ENCODE results near the gene ZNF10. TPM values are rescaled to one million over a fixed set of nuclear protein-coding genes. Genes with fewer than 3 reads are reported as not detected.
A peak's percentile ranks its signal among the peaks of the same experiment; 100 is the strongest.

Gene ZNF10
- total and polyA plus RNA-seq, 2 of the 8 experiments (the other 6 are each of a cell fraction or from before 2014, with no cell fraction given), result 5.2 to 11.9 TPM

- 85% methylated on average over 8 of the region's 8 CpGs; no CpG with 5 or more reads in 1 of the 2 experiments for WGBS, 2 experiments (ENCODE audit: extremely low coverage in 1 of 2, insufficient coverage in 1 of 2, insufficient read length in 1 of 2, insufficient replicate concordance in 2 of 2, low coverage in 1 of 2, low lambda C conversion rate in 2 of 2, missing lambda C conversion rate in 1 of 2)
- DNase-seq (ENCODE audit: low read depth in 1 of 2, low spot score in 2 of 2) (no peak), FAIRE-seq (no peak)
- no peak overlapping the region for H3K56ac ChIP-seq (replicated peaks; ENCODE audit: insufficient read length, low read depth, low read length)
- H3K9ac ChIP-seq (replicated peaks in 1 of 4; ENCODE audit: extremely low read depth in 1 of 4, low read depth in 3 of 4, low read length in 3 of 4), result no peak overlapping the region
- no peak overlapping the region for H2BK120ac ChIP-seq (replicated peaks; ENCODE audit: low read depth, low read length)
- H3K4me1 ChIP-seq (replicated peaks in 1 of 4; ENCODE audit: control insufficient read depth in 3 of 4, insufficient read depth in 4 of 4, low read length in 3 of 4), result no peaks in the 10 kb centered on the region
- H3K9me3 ChIP-seq (ENCODE audit: insufficient read depth in 2 of 2, low read depth in 1 of 2, low read length in 1 of 2), result peaks cover 52 to 58% of the 10 kb centered on the region in 2 experiments
- no peak overlapping the region for H2AFZ ChIP-seq (ENCODE audit: low read length)
- H3K79me1 ChIP-seq (ENCODE audit: low read depth, low read length), result no peaks in the 10 kb centered on the region; the same call in 1 of the 2 replicates
- no peak overlapping the region for H3K4me2 ChIP-seq (ENCODE audit: insufficient read depth in 1 of 2, low read depth in 2 of 2, low read length in 2 of 2)
- no peak overlapping the region for H2BK15ac ChIP-seq (ENCODE audit: low read length)
- no peak overlapping the region for H3K18ac ChIP-seq (ENCODE audit: extremely low read depth, low read length)
- H4K20me1 ChIP-seq (replicated peaks in 1 of 2; ENCODE audit: control insufficient read depth in 1 of 2, insufficient read depth in 2 of 2, low read length in 2 of 2), result no peaks in the 10 kb centered on the region
- peaks cover 0 to 15% of the 10 kb centered on the region in 2 experiments; a peak in 2 of 4 replicates for H3K79me2 ChIP-seq (ENCODE audit: control insufficient read depth in 1 of 2, insufficient read depth in 2 of 2, low read length in 2 of 2)
- H2AK5ac ChIP-seq (ENCODE audit: low read depth, low read length), result no peak overlapping the region
- H3K14ac ChIP-seq (ENCODE audit: insufficient read length), result no peak overlapping the region
- peaks cover 0 to 33% (median 18%) of the 10 kb centered on the region in 4 experiments; a peak in 6 of 8 replicates for H3K36me3 ChIP-seq (ENCODE audit: control insufficient read depth in 2 of 4, insufficient read depth in 4 of 4, low read length in 3 of 4)
- no peak overlapping the region for H2BK12ac ChIP-seq (ENCODE audit: low read depth, low read length)
- no peak overlapping the region for H2BK20ac ChIP-seq (ENCODE audit: low read length)
- H4K5ac ChIP-seq (ENCODE audit: insufficient read length, low read depth, low read length), result no peak overlapping the region
- H4K91ac ChIP-seq (replicated peaks; ENCODE audit: insufficient read length, low read length), result no peak overlapping the region
- H3K23ac ChIP-seq (ENCODE audit: insufficient read length), result no peak overlapping the region
- H3K4ac ChIP-seq (replicated peaks; ENCODE audit: insufficient read length, low read depth, low read length), result no peak overlapping the region
- peaks cover 4% of the 10 kb centered on the region; the same call in 1 of the 2 replicates for H3K23me2 ChIP-seq (ENCODE audit: low read depth, low read length)
- no peak overlapping the region for H4K8ac ChIP-seq (ENCODE audit: extremely low read depth, insufficient read depth, low read length)
- no peak overlapping the region for H3K27ac ChIP-seq (ENCODE audit: low read depth, low read length)
- H3K27me3 ChIP-seq (replicated peaks in 1 of 4; ENCODE audit: control insufficient read depth in 3 of 4, extremely low read depth in 1 of 4, insufficient read depth in 3 of 4, low read length in 3 of 4), result no peaks in the 10 kb centered on the region
- H3K4me3 ChIP-seq (ENCODE audit: extremely low read depth in 1 of 4, insufficient read depth in 2 of 4, low read depth in 3 of 4, low read length in 4 of 4), result peak overlapping the region in 1 of 4 experiments; percentile 32; a peak in 1 of 8 replicates
- ChIA-PET CTCF (ENCODE audit: partially characterized antibody) (interaction anchor here (0.7 to 1.8 kb wide), 9 partner anchors 9 to 207 kb away, joined by 3 to 7 read pairs (median 4); no protein-coding TSS in a partner anchor), POLR2A (ENCODE audit: partially characterized antibody) (interaction anchor here (0.7 to 2.6 kb wide), 17 partner anchors 10 to 203 kb away, joined by 3 to 25 read pairs (median 5); partner anchors contain the start of genes ZNF10, ZNF26, ZNF84 and ZNF891)
- H2BK5ac ChIP-seq (ENCODE audit: low read depth, low read length), result no peak overlapping the region
- TF ChIP-seq POLR2AphosphoS5 (IDR thresholded peaks at IDR 0.05; ENCODE audit: low read depth, low read length), result no peak
- TF ChIP-seq USF2 (IDR thresholded peaks at IDR 0.05; ENCODE audit: low read length), result no peak
- TF ChIP-seq SUZ12 (IDR thresholded peaks at IDR 0.05; ENCODE audit: low read length), result no peak
- no peak for TF ChIP-seq TBP (IDR thresholded peaks at IDR 0.05; ENCODE audit: low read depth, low read length)
- no peak for TF ChIP-seq SIN3A (conservative IDR thresholded peaks at IDR 0.05 in 1 of 2, IDR thresholded peaks at IDR 0.05 in 1 of 2; ENCODE audit: low read depth in 1 of 2, low read length in 2 of 2)
- no peak for TF ChIP-seq BACH1 (IDR thresholded peaks at IDR 0.05; ENCODE audit: low read length)
These were observed 50.2 kb downstream of the ZNF10 start for GRCh38 chr12:133180669-133181068.

Measured in H1 (cell line).